HG03460 (cell line): ENCODE measurements around the gene CDK2AP2.
"Not testable (repeated sequence)": the region's sequence is repeated elsewhere in the genome, so short reads cannot be mapped to it uniquely, and the experiment has no call there.

Experiments used
- ATAC-seq: cut with Tn5 transposase; IDR thresholded peaks from one replicate; pipeline ENCODE4 v1.9.1; 2021; ENCODE audit not compliant: unreplicated experiment

The CDK2AP2 gene, protein sequence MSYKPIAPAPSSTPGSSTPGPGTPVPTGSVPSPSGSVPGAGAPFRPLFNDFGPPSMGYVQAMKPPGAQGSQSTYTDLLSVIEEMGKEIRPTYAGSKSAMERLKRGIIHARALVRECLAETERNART

DNA sequence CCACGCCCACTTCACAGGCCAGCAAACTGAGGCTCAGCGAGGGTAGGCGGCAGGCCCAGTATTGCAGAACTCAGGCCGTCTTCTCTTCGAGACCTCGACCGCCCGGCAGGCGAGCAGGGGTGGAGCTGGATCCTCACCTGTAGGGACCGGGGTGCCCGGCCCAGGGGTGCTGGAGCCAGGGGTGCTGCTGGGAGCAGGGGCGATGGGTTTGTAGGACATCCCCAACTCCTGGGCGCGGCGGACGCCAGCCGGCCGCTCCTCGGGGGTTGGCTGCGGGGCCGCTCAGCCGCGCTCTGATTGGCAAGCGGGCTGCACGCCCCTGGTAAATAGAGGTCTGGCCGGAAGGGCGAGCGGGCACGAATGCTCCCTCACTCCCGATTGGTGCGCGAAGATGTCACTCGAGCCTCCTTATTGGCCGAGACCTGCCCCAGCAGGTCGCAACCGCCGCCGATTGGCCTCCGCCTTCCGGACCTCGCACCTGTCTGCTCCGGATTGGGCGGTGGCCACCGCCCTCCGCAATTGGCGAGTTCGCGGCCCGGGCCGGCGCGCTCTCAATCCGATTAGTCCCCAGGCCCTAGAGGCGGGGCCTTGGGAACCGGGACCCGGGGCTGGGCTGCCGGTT, at the start of gene CDK2AP2:
CDK2AP2 (minus strand) TSS at position 299 of the 622 bp plus-strand sequence; CDS start at position 219, 80 bp downstream.
- peak; percentile 63 for ATAC-seq

DNA sequence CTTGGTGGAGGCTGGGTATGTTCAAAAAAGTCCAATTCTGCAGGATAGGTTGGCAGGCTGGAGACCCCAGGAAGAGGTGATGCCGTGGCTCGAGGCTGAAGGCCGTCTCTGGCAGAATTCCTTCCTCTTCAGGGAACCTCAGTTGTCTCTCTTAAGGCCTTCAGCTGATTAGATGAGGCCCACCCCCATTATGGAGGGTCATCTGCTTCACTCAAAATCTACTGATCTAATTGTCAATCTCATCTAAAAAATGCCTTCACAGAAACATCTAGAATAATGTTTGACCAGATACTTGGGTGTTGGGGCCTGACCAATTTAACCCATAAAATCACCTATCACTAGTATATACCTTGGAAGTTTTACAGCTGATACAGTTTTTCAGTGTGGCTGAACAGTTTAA, 48.3 kb upstream of the CDK2AP2 start:
- ATAC-seq = no peak

DNA sequence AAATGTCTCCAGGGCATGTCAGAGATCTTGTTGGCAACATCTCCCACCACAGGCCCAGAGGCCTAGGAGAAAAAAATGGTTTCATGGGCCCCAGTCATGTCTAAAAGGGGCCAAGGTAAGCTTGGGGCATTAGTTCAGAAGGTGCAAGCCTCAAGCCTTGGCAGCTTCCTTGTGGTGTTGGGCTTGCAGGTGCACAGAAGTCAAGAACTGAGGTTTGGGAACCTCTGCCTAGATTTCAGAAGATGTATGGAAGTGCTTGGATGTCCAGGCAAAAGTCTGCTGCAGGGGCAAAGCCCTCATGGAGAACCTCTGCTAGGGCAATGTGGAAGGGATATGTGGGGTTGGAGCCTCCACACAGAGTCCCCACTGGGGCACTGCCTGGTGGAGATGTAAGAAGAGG, 43.7 kb upstream of the CDK2AP2 start:
- ATAC-seq = not testable (repeated sequence)

DNA sequence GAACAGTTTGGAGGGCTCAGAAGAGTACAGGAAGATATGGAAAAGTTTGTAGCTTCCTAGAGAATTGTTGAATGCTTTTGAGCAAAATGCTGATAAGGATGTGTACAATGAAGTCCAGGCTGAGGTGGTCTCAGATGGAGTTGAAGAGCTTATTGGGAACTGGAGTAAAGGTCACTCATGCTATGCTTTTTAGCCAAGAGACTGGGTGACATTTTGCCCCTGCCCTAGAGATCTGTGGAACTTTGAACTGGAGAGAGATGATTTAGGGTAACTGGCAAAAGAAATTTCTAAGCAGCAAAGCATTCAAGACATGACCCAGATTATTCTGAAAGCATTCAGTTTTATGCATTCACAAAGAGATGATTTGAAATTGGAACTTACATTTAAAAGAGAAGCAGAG, 43.2 kb upstream of the CDK2AP2 start:
- ATAC-seq = no peak

DNA sequence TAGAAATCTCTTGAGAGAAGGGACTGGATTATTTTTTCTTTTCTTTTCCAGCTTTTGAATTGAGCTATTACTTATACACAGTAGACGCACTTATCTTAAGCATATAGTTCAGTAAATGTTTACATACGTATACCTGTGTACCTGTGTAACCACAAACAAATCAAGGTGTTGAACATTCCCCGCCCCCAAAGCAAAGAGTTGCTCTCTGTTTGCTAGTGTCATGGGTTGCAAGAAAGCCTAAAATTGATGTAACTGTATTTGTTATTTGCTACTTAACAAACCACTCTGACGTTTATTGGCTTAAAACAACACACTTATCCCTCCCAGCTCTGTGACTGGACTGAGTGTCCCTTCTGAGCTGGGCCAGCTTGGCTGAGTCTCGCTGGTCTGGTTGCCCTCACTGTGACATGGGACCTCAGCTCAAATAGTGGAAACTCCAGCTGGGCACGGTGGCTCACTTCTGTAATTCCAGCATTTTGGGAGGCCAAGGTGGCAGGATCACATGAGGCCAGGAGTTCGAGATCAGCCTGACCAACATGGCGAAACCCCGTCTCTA, 40.7 kb upstream of the CDK2AP2 start:
- no peak for ATAC-seq

DNA sequence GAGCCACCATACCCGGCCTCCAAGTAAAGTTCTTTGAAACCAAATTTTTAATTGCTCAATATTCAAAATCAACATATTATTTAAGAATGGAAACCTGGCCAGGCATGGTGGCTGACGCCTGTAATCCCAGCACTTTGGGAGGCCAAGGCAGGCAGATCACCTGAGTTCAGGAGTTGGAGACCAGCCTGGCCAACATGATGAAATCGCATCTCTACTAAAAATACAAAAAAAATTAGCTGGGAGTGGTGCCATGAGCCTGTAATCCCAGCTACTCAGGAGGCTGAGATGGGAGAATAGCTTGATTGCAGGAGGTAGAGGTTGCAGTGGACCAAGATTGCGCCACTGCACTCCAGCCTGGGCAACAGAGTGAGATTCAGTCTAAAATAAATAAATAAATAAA, 40.1 kb upstream of the CDK2AP2 start:
- not testable (repeated sequence) for ATAC-seq

DNA sequence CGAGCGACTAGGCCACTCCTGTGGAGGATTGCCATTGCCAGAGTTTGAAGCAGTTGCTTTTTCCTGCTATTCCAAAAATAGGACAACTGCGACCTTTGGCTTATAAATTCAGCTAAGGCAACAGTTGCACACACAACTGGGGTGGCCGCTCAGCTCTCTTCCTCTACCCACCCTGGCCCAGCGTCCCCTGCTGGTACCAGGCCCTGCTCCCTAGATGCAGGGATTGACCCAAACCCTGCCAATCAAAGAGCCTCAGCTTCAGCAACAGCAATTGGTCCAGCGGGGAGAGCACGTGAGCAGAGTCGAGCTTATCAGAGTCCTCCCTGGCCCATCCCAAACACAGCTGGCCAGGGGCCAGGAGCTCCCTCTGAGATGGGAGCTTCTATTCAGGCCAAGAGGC, 37.3 kb upstream of the CDK2AP2 start:
- ATAC-seq = no peak

DNA sequence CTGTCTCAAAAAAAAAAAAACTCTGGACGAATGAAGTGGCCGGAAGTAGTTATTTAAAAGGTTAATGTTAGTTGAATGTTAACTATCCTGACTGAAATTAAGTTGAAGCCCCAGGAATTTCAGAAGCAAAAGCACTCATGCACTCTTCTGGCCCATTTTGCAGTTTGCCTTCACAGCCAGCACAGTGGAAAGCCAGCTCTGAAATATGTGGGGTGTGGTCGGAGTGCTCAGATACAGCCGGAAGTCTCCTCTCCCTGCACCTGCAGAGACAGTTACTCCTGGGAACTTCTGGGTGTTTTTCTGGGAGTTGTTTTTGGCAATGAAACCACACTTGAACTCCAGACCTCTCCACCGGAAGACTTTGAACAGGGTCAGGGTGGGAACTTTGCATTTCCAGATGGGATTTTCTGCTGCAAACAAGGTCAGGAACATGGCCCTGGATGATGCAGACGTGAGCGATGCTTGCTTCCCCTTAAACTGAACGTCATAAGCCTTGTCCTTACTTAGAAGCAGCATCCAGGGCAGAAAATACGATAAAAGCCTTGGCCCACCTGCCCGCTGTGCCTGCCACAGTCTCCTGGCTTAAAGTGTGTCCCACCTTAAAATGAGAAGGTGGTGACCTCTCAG, 36.8 kb upstream of the CDK2AP2 start:
- ATAC-seq = no peak

DNA sequence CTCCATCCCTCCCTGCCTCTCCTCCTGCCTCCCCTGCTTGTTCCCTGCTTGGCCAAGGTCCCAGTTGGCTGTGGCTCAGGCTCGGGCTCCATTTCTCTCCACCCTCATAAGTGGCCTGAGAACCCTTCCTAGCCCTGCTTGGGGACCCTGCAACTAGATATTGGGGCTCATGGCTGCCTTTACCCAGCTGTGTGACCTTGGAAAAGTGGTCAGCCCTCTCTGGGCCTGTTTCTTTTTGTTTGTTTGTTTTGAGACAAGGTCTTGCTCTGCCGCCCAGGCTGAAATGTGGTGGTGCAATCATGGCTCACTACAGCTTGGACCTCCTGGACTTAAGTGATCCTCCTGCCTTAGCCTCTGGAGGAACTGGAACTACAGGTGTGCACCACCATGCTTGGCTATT, 35.6 kb upstream of the CDK2AP2 start:
- ATAC-seq = no peak

DNA sequence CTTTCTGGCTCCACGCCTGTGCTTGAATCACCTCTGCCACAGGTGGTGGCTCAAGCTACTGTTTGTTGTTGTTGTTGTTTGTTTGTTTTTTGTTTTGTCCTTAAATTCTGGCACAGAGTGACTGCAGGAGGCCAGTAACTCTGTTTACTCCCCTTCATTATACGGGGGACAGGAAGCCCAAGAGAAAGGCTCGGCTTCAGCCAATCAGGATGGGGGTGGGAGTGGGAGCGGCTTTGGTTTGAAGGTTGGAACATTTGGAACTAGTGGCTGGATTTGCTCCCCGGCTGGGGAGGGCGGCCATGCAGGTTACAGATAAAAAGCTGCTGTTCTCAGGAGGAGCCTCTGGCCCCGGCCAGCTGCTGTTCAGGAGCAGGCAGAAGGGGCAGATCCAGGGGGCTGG, 35.0 kb upstream of the CDK2AP2 start:
- no peak for ATAC-seq

DNA sequence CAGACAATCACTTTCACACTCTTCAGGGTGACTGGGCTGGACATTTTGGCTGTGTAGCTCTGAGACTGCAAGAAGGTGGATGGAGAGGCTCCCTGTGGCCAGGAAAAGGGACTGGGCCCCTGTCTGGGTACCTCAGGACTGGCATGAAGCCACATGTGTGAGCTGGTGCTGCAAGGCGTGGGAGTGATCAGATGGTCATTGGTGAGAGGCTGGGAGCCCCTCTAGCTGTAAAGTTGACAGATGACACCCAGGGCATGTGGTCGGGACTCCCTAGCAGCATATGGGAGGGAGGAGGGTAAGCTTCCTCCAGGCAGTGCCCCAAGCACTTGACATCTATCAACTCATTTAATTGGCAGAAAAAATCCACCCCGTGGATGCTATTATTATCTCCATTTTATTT, 34.2 kb upstream of the CDK2AP2 start:
- no peak for ATAC-seq

DNA sequence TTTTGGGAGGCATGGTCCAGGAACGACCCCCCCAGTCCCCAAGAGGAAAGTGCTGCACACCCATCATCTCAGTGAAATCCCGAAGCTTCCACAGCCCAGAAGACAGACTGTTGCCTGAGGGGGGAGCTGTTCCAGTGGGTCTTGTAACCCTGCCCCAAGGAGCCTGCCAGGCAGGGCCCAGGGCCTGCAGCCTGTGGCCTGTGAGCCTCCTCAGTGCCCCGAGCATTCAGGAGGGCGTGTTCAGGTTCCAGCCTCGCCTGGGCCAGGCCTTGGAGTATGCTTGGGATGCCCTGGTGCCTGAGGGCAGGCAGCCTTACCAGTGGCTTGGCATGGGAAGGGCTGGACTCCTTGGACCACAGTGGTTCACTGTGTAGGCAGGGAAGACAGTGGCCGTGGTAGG, 33.2 kb upstream of the CDK2AP2 start:
- ATAC-seq = no peak

DNA sequence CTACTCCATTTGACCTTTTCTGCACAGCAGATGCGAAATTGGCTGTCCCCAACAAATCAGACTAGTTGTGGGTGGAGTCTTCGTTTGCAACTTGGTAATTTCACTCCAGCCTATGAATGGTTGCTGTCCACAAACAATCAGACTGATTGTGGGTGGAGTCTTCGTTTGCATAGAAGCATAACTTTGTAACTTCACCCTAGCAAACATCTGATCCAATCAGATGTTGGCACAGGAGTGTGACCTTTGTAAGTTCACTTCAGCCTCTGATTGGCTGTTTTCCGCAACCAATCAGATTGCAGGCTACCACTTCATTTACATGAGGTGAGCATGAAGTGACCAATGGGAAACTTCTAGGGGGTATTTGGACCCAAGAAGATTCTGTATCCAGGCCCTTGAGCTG, 31.6 kb upstream of the CDK2AP2 start:
- ATAC-seq = no peak

DNA sequence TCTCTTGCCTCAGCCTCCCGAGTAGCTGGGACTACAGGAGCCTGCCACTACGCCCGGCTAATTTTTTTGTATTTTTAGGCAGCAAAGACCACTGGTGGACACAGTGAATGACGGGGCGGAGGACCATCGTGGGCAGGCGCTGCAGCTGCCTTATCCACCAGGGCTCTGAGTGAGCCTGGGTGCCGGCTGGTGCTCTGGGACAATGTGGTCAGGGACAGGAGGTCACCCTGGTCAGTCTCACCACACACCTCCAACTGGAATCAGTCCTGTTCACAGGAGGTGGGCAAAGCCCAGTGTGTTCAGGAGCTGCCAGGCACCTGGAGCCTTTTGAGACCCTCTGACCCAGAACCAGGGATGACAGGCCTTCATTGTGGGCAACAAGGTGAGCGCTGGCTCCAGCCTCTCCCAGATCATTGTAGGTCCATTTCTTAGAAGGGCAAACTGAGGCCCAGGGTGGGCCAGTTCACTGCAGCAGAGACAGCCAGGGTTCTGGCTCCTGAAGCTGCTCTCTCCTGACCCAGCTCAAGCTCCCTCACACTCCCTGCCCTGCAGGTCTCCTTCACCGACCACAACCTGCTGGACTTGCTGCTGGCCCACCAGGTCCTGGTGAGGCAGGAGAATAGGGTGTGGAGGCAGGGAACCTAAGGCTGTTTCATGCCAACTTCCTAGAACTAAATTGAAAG, 31.0 kb upstream of the CDK2AP2 start:
- no peak for ATAC-seq

DNA sequence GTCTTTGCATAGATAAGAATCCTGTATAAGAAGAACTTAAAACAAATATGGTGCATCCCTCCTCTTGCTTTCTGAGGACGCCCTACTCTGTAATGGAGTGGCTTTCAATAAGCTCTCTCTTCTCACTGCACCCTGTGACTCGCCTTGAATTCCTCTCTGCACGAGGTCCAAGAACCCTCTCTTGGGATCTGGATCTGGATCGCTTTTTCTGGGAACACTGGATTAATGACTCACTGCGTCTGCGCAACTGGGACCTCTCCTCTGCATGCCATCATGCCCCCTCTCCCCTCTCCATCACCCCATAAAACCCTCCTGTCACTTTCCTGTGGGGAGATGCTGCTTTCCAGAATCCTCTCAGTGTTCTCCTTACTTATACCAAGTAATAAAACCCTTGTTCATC, 30.3 kb upstream of the CDK2AP2 start:
- no peak for ATAC-seq

DNA sequence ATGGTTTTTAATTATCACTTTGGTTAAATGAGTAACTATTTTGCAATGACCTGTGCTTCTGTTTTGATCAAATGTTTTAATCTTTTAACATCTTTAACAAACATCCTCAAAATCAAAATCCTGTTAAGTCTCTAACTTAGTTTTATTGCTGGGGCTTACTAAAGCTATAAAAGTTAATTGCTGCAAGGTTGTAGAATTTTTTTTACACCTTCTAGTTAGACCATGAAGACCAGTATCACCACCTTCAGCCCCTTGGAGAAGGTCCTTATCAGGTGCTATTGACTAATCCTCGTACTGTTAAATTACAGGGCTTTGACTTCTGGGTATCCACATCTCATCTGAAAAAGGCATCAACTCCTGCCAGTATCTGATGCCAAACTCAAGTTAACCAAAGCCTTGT, 27.6 kb upstream of the CDK2AP2 start:
- ATAC-seq = no peak

DNA sequence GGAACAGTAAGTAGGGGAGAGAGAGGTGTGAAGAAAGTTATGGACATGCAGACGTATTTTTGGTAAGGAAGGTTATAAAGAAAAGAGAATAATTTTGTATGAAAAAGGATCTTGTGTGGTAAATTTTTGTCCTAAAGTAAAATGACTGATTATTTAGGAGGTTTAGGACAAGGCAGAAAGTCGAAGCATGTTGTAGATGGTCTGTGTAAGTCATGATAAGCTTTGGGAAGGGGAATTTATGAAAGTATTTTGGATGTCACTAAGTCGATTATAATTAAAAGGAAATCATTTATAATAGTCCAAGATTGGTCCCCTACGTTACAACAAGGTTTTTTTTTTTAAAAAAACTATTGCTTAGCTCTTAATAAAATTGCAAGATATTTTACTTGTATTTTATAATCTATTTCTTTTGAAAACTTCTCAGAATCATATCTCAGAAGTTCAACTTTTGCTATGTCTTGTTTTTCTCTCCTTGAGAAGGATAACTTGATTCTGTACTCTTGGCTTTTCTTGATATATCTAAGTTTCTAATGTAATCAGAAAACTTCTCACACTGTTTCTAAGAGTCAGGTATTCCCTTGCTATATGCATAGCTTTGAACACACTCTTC, 26.2 kb upstream of the CDK2AP2 start:
- no peak for ATAC-seq

DNA sequence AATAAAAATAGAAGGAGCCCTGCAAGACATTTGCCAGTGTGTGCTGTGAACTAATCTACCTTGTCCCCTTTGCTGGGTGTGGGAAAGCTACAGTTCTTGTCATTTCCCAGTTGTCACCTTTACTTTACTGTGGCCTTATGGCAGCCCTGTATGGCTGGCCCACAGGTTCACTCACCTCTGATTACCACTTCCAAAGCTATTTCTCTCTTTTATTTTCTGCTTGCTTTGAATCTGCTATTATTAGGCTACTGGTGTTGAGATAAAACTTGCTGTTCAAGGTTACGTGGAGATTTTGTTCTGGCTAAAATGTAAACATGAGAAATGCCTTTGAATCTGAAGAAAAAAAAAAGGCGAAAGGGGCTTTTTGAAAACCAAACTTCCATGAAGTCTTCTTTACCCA, 24.9 kb upstream of the CDK2AP2 start:
- no peak for ATAC-seq

DNA sequence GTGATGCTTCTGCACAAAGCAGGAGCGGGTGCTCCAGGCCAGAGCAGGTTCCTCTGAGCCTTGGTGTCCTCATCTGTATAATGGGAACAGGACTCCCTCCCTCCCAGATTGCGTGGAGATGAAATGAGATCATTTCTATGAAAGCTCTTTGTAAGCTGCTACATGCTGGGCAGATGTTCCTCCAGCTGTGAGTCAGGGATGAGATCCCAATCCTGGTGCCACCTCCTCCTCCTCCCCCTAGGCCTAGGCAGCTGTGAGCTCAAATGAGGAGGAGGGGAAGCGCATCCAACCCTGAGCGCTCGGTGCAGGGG, 22.3 kb upstream of the CDK2AP2 start:
- no peak for ATAC-seq

DNA sequence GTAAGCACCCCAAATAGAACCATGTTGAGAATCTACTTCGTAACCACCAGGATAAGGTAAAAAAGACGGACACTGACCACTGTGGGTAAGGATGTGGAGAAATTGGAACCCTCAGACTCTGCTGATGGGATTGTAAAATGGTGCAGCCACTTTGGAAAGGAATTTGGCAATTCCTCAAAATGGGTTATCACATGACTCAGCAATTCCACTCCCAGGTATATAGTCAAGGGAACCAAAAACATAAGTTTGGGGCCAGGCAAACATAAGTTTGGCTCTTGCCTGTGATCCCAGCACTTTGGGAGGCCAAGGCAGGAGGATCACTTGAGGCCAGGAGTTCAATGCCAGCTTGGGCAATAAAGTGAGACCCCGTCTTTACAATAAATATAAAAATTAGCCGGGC, 20.4 kb upstream of the CDK2AP2 start:
- no peak for ATAC-seq

DNA sequence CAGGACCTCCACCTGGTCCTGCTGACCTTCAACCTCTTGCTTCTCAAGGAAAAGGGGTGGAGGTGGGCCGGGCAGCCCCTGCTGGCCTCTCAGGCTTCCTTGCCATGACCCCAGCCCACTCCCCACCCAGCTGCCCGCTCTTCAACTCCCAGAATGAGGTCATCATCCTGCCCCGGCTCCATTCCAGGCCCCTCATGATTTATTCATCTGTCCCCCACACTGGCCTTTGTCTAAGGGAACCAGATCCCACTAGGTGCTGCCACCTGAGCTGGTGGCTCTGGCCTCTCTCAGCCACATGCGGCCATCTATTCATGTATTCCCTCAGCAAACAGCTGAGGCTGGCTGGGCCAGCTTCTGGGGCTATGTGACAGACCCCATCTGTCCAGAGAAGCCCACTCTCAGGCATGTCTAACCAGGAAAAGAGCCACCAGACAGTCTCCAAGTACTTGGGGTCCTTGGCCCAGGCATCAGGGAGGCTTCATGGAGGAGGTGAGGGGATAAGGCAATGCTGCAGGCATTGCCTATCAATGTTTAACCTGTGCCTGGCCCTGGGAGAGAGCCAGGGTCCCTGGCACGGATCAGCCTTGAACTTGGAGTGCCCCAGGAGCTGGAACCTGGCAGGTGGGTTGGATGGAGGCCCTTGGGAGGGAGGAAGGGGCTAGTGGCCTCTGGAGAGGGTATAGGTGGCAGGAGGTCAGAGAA, 17.5 kb upstream of the CDK2AP2 start:
- no peak for ATAC-seq
